ENCODE results near the gene SMYD5.
"Not testable (repeated sequence)": the region's sequence is repeated elsewhere in the genome, so short reads cannot be mapped to it uniquely, and the experiment has no call there.

DNA sequence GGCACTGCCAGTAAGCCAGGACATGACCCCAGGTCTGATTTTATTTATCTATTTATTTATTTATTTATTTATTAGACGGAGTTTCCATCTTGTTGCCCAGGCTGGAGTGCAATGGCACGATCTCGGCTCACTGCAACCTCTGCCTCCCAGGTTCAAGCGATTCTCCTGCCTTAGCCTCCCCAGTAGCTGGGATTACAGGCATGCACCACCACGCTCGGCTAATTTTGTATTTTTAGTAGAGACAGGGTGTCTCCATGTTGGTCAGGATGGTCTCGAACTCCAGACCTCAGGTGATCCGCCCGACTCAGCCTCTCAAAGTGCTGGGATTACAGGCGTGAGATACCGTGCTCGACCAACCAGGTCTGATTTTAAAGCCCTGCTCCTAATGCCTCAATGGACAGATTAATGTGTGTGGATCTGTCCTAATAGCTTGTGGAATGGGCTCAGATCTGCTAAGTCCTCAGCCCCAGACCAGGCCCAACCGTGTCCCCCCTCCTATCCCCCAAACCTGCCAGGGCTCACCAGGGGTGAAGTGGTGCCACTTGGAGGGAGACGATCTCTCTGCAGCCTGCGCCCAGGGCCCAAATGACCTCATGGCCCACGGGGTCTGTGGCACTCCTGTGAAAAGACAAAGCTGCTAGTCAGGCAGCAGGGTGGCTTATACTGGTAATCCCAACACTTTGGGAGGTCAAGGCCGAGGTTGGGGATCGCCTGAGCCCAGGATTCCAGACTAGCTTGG, 48.8 kb downstream of the SMYD5 start:
- TF ChIP-seq POLR2A, CTCF (IDR thresholded peaks at IDR 0.05): not testable (repeated sequence)
